Right lobe of liver (tissue), 4 donors: ENCODE data around the gene ITGB1.

Source experiments
- POLR2A ChIP-seq: fragments of 450-650 bp; IDR thresholded peaks from one replicate; pipeline ENCODE4 v1.6.1; 2017; ENCODE audit warnings: antibody characterized with exemption, mild to moderate bottlenecking
- TF ChIP-seq, protein P1 (sequence below), 4 donors: fragments of 200-600 bp in 3 of 4; fragments of 450-650 bp in 1 of 4; IDR thresholded peaks; one replicate each; pipeline versions ENCODE4 v1.5.1 to v1.8.0; 2016 to 2022; ENCODE audit warnings: antibody characterized with exemption in 4 of 4, mild to moderate bottlenecking in 2 of 4
- donor health status: DM: no; HTN: no; CAD: no.
- donor health status: DM: no; HTN: no; CAD: no.
- donor health status: DM: no; HTN: yes; CAD: no.

DNA sequence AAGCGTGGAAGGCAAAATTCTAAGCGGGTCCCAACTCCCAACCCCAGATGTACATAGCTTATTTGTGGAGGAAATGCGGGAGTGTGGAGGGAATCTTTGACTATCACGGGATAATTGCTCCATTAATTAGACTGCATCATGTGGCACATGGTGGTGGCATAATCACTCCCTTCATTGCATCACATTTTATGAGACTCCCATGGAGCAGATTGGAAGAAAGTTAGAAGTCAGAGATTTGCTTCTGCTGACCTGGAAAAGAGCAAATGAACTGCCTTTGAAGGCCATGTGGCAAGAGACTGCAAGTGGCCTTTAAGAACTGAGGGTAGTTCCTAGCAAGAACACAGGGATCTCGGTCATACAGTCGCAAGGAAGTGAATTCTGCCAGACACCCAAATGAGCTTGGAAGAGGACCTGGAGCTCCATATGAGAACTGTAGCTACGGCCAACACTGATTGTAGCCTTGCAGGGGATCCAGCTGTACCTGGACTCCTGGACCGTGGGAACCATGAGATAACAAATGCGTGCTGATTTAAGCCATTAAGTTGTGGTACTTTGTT is 37.1 kb upstream of the ITGB1 start:
- TF ChIP-seq, protein P1, sequence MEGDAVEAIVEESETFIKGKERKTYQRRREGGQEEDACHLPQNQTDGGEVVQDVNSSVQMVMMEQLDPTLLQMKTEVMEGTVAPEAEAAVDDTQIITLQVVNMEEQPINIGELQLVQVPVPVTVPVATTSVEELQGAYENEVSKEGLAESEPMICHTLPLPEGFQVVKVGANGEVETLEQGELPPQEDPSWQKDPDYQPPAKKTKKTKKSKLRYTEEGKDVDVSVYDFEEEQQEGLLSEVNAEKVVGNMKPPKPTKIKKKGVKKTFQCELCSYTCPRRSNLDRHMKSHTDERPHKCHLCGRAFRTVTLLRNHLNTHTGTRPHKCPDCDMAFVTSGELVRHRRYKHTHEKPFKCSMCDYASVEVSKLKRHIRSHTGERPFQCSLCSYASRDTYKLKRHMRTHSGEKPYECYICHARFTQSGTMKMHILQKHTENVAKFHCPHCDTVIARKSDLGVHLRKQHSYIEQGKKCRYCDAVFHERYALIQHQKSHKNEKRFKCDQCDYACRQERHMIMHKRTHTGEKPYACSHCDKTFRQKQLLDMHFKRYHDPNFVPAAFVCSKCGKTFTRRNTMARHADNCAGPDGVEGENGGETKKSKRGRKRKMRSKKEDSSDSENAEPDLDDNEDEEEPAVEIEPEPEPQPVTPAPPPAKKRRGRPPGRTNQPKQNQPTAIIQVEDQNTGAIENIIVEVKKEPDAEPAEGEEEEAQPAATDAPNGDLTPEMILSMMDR (IDR thresholded peaks at IDR 0.05): no peak
- TF ChIP-seq POLR2A: no peak
